ENCODE measurements around the gene EPS8L2.

Gene EPS8L2

GRCh38 chr11:704781-705645, 1.0 kb upstream of the EPS8L2 start:
- DNase-seq (ENCODE audit: low read depth): no peak

- DNase-seq (ENCODE audit: low read depth): no peak
Observed at GRCh38 chr11:706439-706956, 467 bp downstream of the EPS8L2 start.

GRCh38 chr11:706957-707816, 1.2 kb downstream of the EPS8L2 start:
- DNase-seq (ENCODE audit: low read depth): no peak

GRCh38 chr11:707817-708420, 1.9 kb downstream of the EPS8L2 start:
- no peak for DNase-seq (ENCODE audit: low read depth)

GRCh38 chr11:708511-708910, 2.5 kb downstream of the EPS8L2 start:
- DNase-seq (ENCODE audit: low read depth): no peak

GRCh38 chr11:709109-709997, 3.3 kb downstream of the EPS8L2 start:
- no peak for DNase-seq (ENCODE audit: low read depth)

GRCh38 chr11:714436-714835, 8.4 kb downstream of the EPS8L2 start:
- DNase-seq (ENCODE audit: low read depth): no peak

- DNase-seq (ENCODE audit: low read depth): no peak
Observed at GRCh38 chr11:719214-720016, 13.4 kb downstream of the EPS8L2 start.

- no peak for DNase-seq (ENCODE audit: low read depth)
Observed at GRCh38 chr11:720017-720641, 14.1 kb downstream of the EPS8L2 start.

GRCh38 chr11:720642-721246, 14.7 kb downstream of the EPS8L2 start:
- DNase-seq (ENCODE audit: low read depth): no peak

- DNase-seq (ENCODE audit: low read depth): no peak
Observed at GRCh38 chr11:721247-721740, 15.3 kb downstream of the EPS8L2 start.

GRCh38 chr11:721741-722345, 15.8 kb downstream of the EPS8L2 start:
- peak; percentile 51 for DNase-seq (ENCODE audit: low read depth)

GRCh38 chr11:722346-722811, 16.3 kb downstream of the EPS8L2 start:
- no peak for DNase-seq (ENCODE audit: low read depth)

- DNase-seq (ENCODE audit: low read depth): peak; percentile 46
Observed at GRCh38 chr11:723120-723883, 17.3 kb downstream of the EPS8L2 start.

- no peak for DNase-seq (ENCODE audit: low read depth)
Observed at GRCh38 chr11:724049-724777, 18.2 kb downstream of the EPS8L2 start.

GRCh38 chr11:724778-725386, 18.9 kb downstream of the EPS8L2 start:
- DNase-seq (ENCODE audit: low read depth): no peak

GRCh38 chr11:725624-726202, 19.7 kb downstream of the EPS8L2 start:
- no peak for DNase-seq (ENCODE audit: low read depth)
